Measurements from ENCODE around the gene GEMIN5.

The GEMIN5 gene

DNA sequence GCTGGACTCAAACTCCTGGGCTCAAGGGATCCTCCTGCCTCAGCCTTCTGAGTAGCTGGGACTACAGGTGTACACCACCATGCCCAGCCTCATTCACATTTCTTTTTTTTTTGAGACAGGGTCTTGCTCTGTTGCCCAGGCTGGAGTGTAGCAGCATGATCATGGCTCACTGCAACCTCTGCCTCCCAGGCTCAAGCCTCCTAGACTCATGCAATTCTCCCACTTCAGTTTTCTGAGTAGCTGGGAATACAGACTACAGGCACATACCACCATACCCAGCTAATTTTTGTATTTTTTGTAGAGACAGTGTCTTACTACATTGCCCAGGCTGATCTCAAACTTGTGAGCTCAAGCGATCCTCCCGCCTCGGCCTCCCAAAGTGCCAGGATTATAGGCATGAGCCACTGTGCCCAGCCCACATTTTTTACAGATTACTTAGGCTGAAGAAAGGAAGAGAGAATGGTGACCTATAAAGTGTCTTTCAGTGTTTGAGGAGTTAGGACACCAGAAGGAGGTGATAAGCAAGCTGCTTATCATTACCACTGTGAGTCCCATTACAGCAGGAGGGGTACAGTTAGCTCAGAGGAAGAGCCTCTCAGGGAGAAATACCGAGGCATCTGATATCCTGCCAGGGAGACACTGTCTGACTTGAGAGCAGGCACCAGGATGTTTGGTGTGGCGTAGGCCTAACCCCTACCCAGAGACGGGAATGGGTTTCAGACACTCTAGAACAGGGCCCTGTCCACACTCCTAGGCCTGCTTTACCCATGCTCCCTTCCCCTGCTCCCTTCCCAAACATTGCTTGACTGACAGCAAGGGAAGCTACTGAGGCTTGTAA is 97.4 kb downstream of the GEMIN5 start:
- POLR2A ChIA-PET = no interaction called here

More for the DNA sequence above, 97.4 kb downstream of the GEMIN5 start:
- H3K4me1 ChIP-seq (ENCODE audit: control extremely low read depth in 1 of 4, control insufficient read depth in 4 of 4, insufficient read depth in 4 of 4, low read length in 3 of 4) = peaks cover 0 to 8% (median 2%) of the 10 kb centered on the region in 4 experiments
- 51% methylated on average over 2 of the region's 6 CpGs for WGBS (ENCODE audit: insufficient coverage)
- no peaks in the 10 kb centered on the region for H3K27me3 ChIP-seq (replicated peaks in 2 of 5; ENCODE audit: control insufficient read depth in 4 of 5, insufficient read depth in 5 of 5, low read length in 4 of 5)
- no peaks in the 10 kb centered on the region for H3K9me3 ChIP-seq (ENCODE audit: control extremely low read depth in 1 of 5, control insufficient read depth in 4 of 5, insufficient read depth in 2 of 5, low read depth in 1 of 5, low read length in 4 of 5)
- H3K4me3 ChIP-seq (ENCODE audit: control insufficient read depth in 1 of 7, extremely low read depth in 1 of 7, insufficient read depth in 4 of 7, low read depth in 2 of 7, low read length in 6 of 7) = no peak overlapping the region
- H3K36me3 ChIP-seq (ENCODE audit: control insufficient read depth in 4 of 4, insufficient read depth in 4 of 4, low read length in 3 of 4) = peaks cover 0 to 7% (median 4%) of the 10 kb centered on the region in 4 experiments
- peak; percentile 23 to 73 (median 52) for DNase-seq
- no peak overlapping the region for H3K27ac ChIP-seq (ENCODE audit: insufficient read depth in 1 of 2, low read depth in 1 of 2, low read length in 2 of 2, poor library complexity in 1 of 2, severe bottlenecking in 2 of 2)
- CTCF ChIA-PET = interaction anchor here (0.7 to 2.1 kb wide), 3 partner anchors 10 to 32 kb away, joined by 4 read pairs; partner anchors contain the start of gene FAXDC2

All from common myeloid progenitor, CD34-positive (primary cell).